H1 (cell line): ENCODE results near the gene C6orf62. TPM values are rescaled to one million over a fixed set of nuclear protein-coding genes. Genes with fewer than 3 reads are reported as not detected.
"Not testable (repeated sequence)": the region's sequence is repeated elsewhere in the genome, so short reads cannot be mapped to it uniquely, and the experiment has no call there.

Experiments used
- CTCF ChIA-PET: fragments of 300-600 bp; sonication (Branson Sonifier 250); formaldehyde crosslinking; loops from one replicate; lab custom pipeline; 2021; ENCODE audit not compliant: partially characterized antibody; lab: Charles Lee
- POLR2A ChIA-PET: fragments of 300-600 bp; sonication (Branson Sonifier 250); formaldehyde crosslinking; loops from one replicate; lab custom pipeline; 2021; ENCODE audit warnings: inconsistent platforms; ENCODE audit not compliant: partially characterized antibody; lab: Charles Lee
- DNase-seq, 2 experiments: peaks; one replicate each; pipeline versions ENCODE4 v3.0.0 to v3.0.0-alpha.2; 2010 to 2022; ENCODE audit warnings: low spot score in 2 of 2, low read depth in 1 of 2, mixed read lengths in 1 of 2
- FAIRE-seq: peaks from 2 replicates; lab custom pipeline; 2011; peaks lifted over from hg19 to GRCh38; lab: Jason Lieb, UNC
- H2AFZ ChIP-seq: 2 replicates; pipeline ENCODE4 v1.8.1; 2012; ENCODE audit warnings: low read length, inconsistent platforms
- H2AK5ac ChIP-seq: 2 replicates; pipeline ENCODE4 v1.6.1; 2013; ENCODE audit warnings: low read depth, low read length
- H2BK120ac ChIP-seq: replicated peaks from 2 replicates; pipeline ENCODE3; 2013; ENCODE audit warnings: low read depth, low read length, inconsistent platforms
- H2BK12ac ChIP-seq: 2 replicates; pipeline ENCODE4 v1.6.1; 2013; ENCODE audit warnings: low read depth, low read length
- H2BK15ac ChIP-seq: 2 replicates; pipeline ENCODE4 v1.6.1; 2013; ENCODE audit warnings: low read length
- H2BK20ac ChIP-seq: 2 replicates; pipeline ENCODE4 v1.6.1; 2013; ENCODE audit warnings: low read length
- H2BK5ac ChIP-seq: 2 replicates; pipeline ENCODE4 v1.6.1; 2013; ENCODE audit warnings: low read depth, low read length
- H3K14ac ChIP-seq: 2 replicates; pipeline ENCODE4 v1.6.1; 2013; ENCODE audit warnings: inconsistent platforms; ENCODE audit not compliant: insufficient read length
- H3K18ac ChIP-seq: 2 replicates; pipeline ENCODE4 v1.6.1; 2013; ENCODE audit warnings: low read length; ENCODE audit errors: extremely low read depth
- H3K23ac ChIP-seq: 2 replicates; pipeline ENCODE4 v1.6.1; 2013; ENCODE audit warnings: inconsistent platforms; ENCODE audit not compliant: insufficient read length
- H3K23me2 ChIP-seq: 2 replicates; pipeline ENCODE4 v1.6.1; 2013; ENCODE audit warnings: low read depth, low read length
- H3K27ac ChIP-seq: 2 replicates; pipeline ENCODE4 v1.6.1; 2011; ENCODE audit warnings: low read depth, low read length, inconsistent platforms
- H3K27me3 ChIP-seq, 4 experiments: replicated peaks in 1 of 4; 1 replicate in 1 of 4; 2 replicates in 3 of 4; pipeline versions ENCODE4 v1.6.1 to v1.8.1; 2011 to 2013; ENCODE audit warnings: low read length in 3 of 4, mild to moderate bottlenecking in 3 of 4, inconsistent platforms in 2 of 4, mixed read lengths in 2 of 4, moderate library complexity in 1 of 4; ENCODE audit not compliant: control insufficient read depth in 3 of 4, insufficient read depth in 3 of 4; ENCODE audit errors: extremely low read depth in 1 of 4
- H3K36me3 ChIP-seq, 4 experiments: 2 replicates each; pipeline versions ENCODE4 v1.6.1 to v1.8.1; 2011 to 2013; ENCODE audit warnings: mild to moderate bottlenecking in 4 of 4, low read length in 3 of 4, moderate library complexity in 2 of 4, control low read depth in 1 of 4, inconsistent platforms in 1 of 4; ENCODE audit not compliant: insufficient read depth in 4 of 4, control insufficient read depth in 2 of 4
- H3K4ac ChIP-seq: replicated peaks from 2 replicates; pipeline ENCODE3; 2013; ENCODE audit warnings: low read length, low read depth, mixed read lengths, inconsistent platforms; ENCODE audit not compliant: insufficient read length
- H3K4me1 ChIP-seq, 4 experiments: replicated peaks in 1 of 4; 1 replicate in 1 of 4; 2 replicates in 3 of 4; pipeline versions ENCODE4 v1.6.1 to v1.8.1; 2011 to 2013; ENCODE audit warnings: low read length in 3 of 4, inconsistent platforms in 2 of 4, mixed read lengths in 1 of 4; ENCODE audit not compliant: insufficient read depth in 4 of 4, control insufficient read depth in 3 of 4
- H3K4me2 ChIP-seq, 2 experiments: 2 replicates each; pipeline versions ENCODE4 v1.6.1 to v1.8.1; 2011 to 2013; ENCODE audit warnings: low read depth in 2 of 2, low read length in 2 of 2, control low read depth in 1 of 2, inconsistent platforms in 1 of 2, mild to moderate bottlenecking in 1 of 2; ENCODE audit not compliant: insufficient read depth in 1 of 2
- H3K4me3 ChIP-seq, 4 experiments: fragments of 200-600, 300-600 bp in 1 of 4; sonication (generic), shearing (Covaris generic), sonication (Bioruptor Twin) in 1 of 4; 2 replicates each; pipeline versions ENCODE4 v1.5.1 to v1.8.1; 2011 to 2016; ENCODE audit warnings: low read length in 4 of 4, low read depth in 3 of 4, control low read depth in 2 of 4, inconsistent platforms in 2 of 4, mild to moderate bottlenecking in 2 of 4, mixed read lengths in 1 of 4, moderate library complexity in 1 of 4; ENCODE audit not compliant: insufficient read depth in 2 of 4; ENCODE audit errors: extremely low read depth in 1 of 4
- H3K56ac ChIP-seq: replicated peaks from 2 replicates; pipeline ENCODE3; 2013; ENCODE audit warnings: low read depth, mild to moderate bottlenecking, mixed read lengths, low read length, inconsistent platforms; ENCODE audit not compliant: insufficient read length
- H3K79me1 ChIP-seq: 2 replicates; pipeline ENCODE4 v1.6.1; 2013; ENCODE audit warnings: low read depth, low read length, control low read depth
- H3K79me2 ChIP-seq, 2 experiments: 2 replicates each; pipeline versions ENCODE4 v1.6.1 to v1.8.1; 2012 to 2013; ENCODE audit warnings: low read length in 2 of 2, mild to moderate bottlenecking in 2 of 2, inconsistent platforms in 1 of 2; ENCODE audit not compliant: insufficient read depth in 2 of 2, control insufficient read depth in 1 of 2
- H3K9ac ChIP-seq, 4 experiments: replicated peaks in 1 of 4; 1 replicate in 1 of 4; 2 replicates in 3 of 4; pipeline versions ENCODE4 v1.6.1 to v1.8.1; 2011 to 2013; ENCODE audit warnings: low read depth in 3 of 4, low read length in 3 of 4, control low read depth in 2 of 4, mild to moderate bottlenecking in 2 of 4, moderate library complexity in 2 of 4, inconsistent platforms in 1 of 4; ENCODE audit errors: extremely low read depth in 1 of 4
- H3K9me3 ChIP-seq, 2 experiments: 2 replicates each; pipeline versions ENCODE4 v1.6.1 to v1.8.1; 2012 to 2013; ENCODE audit warnings: mild to moderate bottlenecking in 2 of 2, moderate library complexity in 2 of 2, control low read depth in 1 of 2, inconsistent platforms in 1 of 2, low read depth in 1 of 2, low read length in 1 of 2, mixed read lengths in 1 of 2; ENCODE audit not compliant: insufficient read depth in 2 of 2
- H4K20me1 ChIP-seq, 2 experiments: replicated peaks in 1 of 2; 2 replicates each; pipeline versions ENCODE3 to v1.8.1; 2011 to 2013; ENCODE audit warnings: inconsistent platforms in 2 of 2, low read length in 2 of 2, mild to moderate bottlenecking in 1 of 2; ENCODE audit not compliant: insufficient read depth in 2 of 2, control insufficient read depth in 1 of 2
- H4K5ac ChIP-seq: 2 replicates; pipeline ENCODE4 v1.6.1; 2013; ENCODE audit warnings: low read length, low read depth, mixed read lengths, inconsistent platforms; ENCODE audit not compliant: insufficient read length
- H4K8ac ChIP-seq: 2 replicates; pipeline ENCODE4 v1.8.0; 2013; ENCODE audit warnings: mild to moderate bottlenecking, moderate library complexity, low read length, inconsistent platforms; ENCODE audit not compliant: insufficient read depth; ENCODE audit errors: extremely low read depth
- H4K91ac ChIP-seq: replicated peaks from 2 replicates; pipeline ENCODE3; 2013; ENCODE audit warnings: low read length, mixed read lengths, inconsistent platforms; ENCODE audit not compliant: insufficient read length
- WGBS, 2 experiments: shearing (Covaris generic) in 1 of 2; methylation state at CpG; one replicate each; pipeline versions ENCODE4 v1.1.6 to v1.1.7; 2013 to 2015; ENCODE audit warnings: low lambda C conversion rate in 2 of 2, mixed read lengths in 2 of 2, inconsistent platforms in 1 of 2, low coverage in 1 of 2, missing lambda C conversion rate in 1 of 2; ENCODE audit not compliant: insufficient replicate concordance in 2 of 2, insufficient coverage in 1 of 2, insufficient read length in 1 of 2; ENCODE audit errors: extremely low coverage in 1 of 2, missing lambda C conversion rate in 1 of 2; 5-methylcytosine and 5-hydroxymethylcytosine counted together
- polyA plus RNA-seq, 7 experiments: library from polyadenylated mRNA; depleted of rRNA in 3 of 7; stranded (reverse) in 5 of 7; unstranded in 2 of 7; fragments of >200 nt in 5 of 7; fragments of 200-250 nt in 2 of 7; gene quantifications; 1 replicate in 5 of 7; 2 replicates in 1 of 7; 4 replicates in 1 of 7; pipeline versions ENCODE4 v1.2.1 to v1.2.3, GENCODE V29; 2011 to 2013; ENCODE audit warnings: missing spikeins in 2 of 7, mixed read lengths in 2 of 7
- total RNA-seq: library from RNA; stranded (reverse); fragmentation: NEBNext Ultra II Directional; extraction: Animal tissue kit (Norgen Biotek cat#: 25700); gene quantifications from 2 replicates; pipeline ENCODE4 v1.2.1, GENCODE V29; 2021

C6orf62 gene
- total and polyA plus RNA-seq, 2 of the 8 experiments (the other 6 are each of a cell fraction or from before 2014, with no cell fraction given), result 25.6 to 101 TPM

DNA sequence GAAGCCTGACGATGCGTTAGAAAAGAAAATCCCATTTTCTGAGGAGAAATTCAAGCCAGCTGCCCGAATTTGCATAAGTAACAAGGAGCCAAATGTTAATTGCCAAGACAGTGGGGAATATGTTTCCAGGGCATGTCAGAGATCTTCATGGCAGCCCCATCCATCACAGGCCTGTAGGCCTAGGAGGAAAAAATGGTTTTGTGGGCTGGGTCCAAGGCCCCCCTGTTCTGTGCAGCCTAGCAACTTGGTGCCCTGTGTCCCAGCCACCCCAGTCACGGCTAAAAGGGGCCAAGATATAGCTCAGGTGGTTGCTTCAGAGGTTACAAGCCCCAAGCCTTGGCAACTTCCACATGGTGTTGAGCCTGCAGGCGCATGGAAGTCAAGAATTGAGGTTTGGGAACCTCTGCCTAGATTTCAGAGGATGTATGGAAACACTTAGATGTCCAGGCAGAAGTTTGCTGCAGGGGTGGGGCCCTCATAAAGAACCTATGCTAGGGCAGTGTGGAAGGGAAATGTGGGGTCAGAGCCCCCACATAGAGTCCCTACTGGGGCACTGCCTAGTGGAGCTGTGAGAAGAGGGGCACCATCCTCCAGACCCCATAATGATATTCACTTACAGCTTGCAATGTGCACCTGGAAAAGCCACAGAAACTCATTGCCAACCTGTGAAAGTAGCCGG is 12.6 kb upstream of the C6orf62 start:
- H3K79me2 ChIP-seq, CTCF ChIA-PET, H2BK5ac ChIP-seq, H3K23me2 ChIP-seq, H3K18ac ChIP-seq, POLR2A ChIA-PET, H3K4me2 ChIP-seq, H3K79me1 ChIP-seq, DNase-seq, H3K27me3 ChIP-seq, H4K91ac ChIP-seq, H3K36me3 ChIP-seq, H2AK5ac ChIP-seq, H2AFZ ChIP-seq, H3K9ac ChIP-seq, H2BK12ac ChIP-seq, H3K4me3 ChIP-seq, H3K56ac ChIP-seq, H3K27ac ChIP-seq, H3K14ac ChIP-seq, FAIRE-seq, H4K20me1 ChIP-seq, H3K4me1 ChIP-seq, H2BK20ac ChIP-seq, H4K8ac ChIP-seq, H3K4ac ChIP-seq, H4K5ac ChIP-seq, H3K23ac ChIP-seq, H2BK120ac ChIP-seq, H2BK15ac ChIP-seq: not testable (repeated sequence)
- peaks cover 17 to 18% of the 10 kb centered on the region in 2 experiments for H3K9me3 ChIP-seq
- 85% methylated on average over 6 of the region's 6 CpGs; no CpG with 5 or more reads in 1 of the 2 experiments for WGBS, 2 experiments

DNA sequence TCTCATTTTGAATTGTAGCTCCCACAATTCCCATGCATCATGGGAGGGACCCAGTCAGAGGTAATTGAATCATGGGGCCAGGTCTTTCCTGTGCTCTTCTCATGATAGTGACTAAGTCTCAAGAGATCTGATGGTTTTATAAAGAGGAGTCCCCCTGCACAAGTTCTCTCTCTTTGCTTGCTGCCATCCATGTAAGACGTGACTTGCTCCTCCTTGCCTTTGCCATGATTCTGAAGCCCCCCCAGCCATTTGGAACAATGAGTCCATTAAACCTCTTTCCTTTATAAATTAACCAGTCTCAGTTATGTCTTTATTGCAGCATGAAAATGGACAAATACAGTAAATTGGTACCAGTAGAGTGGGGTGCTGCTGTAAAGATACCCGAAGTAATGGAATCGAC is 11.7 kb upstream of the C6orf62 start:
- H2AK5ac ChIP-seq, H3K18ac ChIP-seq, H2AFZ ChIP-seq, H3K14ac ChIP-seq, H4K5ac ChIP-seq, H2BK20ac ChIP-seq, H3K36me3 ChIP-seq, H3K23me2 ChIP-seq, H3K79me1 ChIP-seq, H2BK12ac ChIP-seq, FAIRE-seq, H2BK15ac ChIP-seq, H2BK5ac ChIP-seq, DNase-seq, H4K20me1 ChIP-seq, H3K9ac ChIP-seq, H3K4ac ChIP-seq, H2BK120ac ChIP-seq, H3K56ac ChIP-seq, H4K8ac ChIP-seq, H3K4me2 ChIP-seq, H3K79me2 ChIP-seq, H3K27ac ChIP-seq, H3K4me3 ChIP-seq, H4K91ac ChIP-seq, H3K23ac ChIP-seq, H3K27me3 ChIP-seq, H3K4me1 ChIP-seq: not testable (repeated sequence)
- H3K9me3 ChIP-seq, result peaks cover 17 to 18% of the 10 kb centered on the region in 2 experiments
- ChIA-PET CTCF (interaction anchor here (1.2 kb wide), 2 partner anchors 67 to 261 kb away, joined by 3 read pairs; no protein-coding TSS in a partner anchor), POLR2A (interaction anchor here (1.4 kb wide), 1 partner anchor 9 kb away, joined by 5 read pairs; no protein-coding TSS in a partner anchor)
- WGBS, 2 experiments, result 97% methylated on average over 3 of the region's 3 CpGs; no CpG with 5 or more reads in 1 of the 2 experiments
